Spleen (tissue), 7 donors: Measurements from ENCODE around the gene SENP7.

ENCODE experiments used
- CTCF ChIP-seq, 11 experiments: fragments of 200-600 bp in 7 of 11; fragments of 450-650 bp in 4 of 11; sonication (generic) in 4 of 11; IDR thresholded peaks in 8 of 11; conservative IDR thresholded peaks in 3 of 11; 1 replicate in 7 of 11; 2 replicates in 4 of 11; pipeline versions ENCODE4 v1.4.0 to v1.8.0; 2016 to 2021; ENCODE audit warnings: antibody characterized with exemption in 11 of 11, inconsistent platforms in 4 of 11, mild to moderate bottlenecking in 1 of 11
- POLR2A ChIP-seq, 3 donors: fragments of 450-650 bp; IDR thresholded peaks; one replicate each; pipeline ENCODE4 v1.5.1; 2017; ENCODE audit warnings: antibody characterized with exemption in 3 of 3, mild to moderate bottlenecking in 1 of 3
- POLR2AphosphoS5 ChIP-seq, 3 donors: sonication (generic); formaldehyde crosslinking; IDR thresholded peaks; one replicate each; pipeline ENCODE4 v1.5.1; 2017; ENCODE audit warnings: antibody characterized with exemption in 3 of 3
- donor health status: DM: no; HTN: no; CAD: no; lungs with moderate emphysema.
- donor health status: DM: no; HTN: no; CAD: no.
- donor health status: DM: no; HTN: no; CAD: no.

GRCh38 chr3:101333883-101334282 is 179.1 kb downstream of the SENP7 start:
- no peak for TF ChIP-seq CTCF (IDR thresholded peaks at IDR 0.05 in 8 of 11, conservative IDR thresholded peaks at IDR 0.05 in 3 of 11)
- TF ChIP-seq POLR2AphosphoS5 (IDR thresholded peaks at IDR 0.05): no peak
- no peak for TF ChIP-seq POLR2A (IDR thresholded peaks at IDR 0.05)
